GM12872 (cell line): Measurements from ENCODE around the gene MS4A4E.

Experiments
- TF ChIP-seq, protein P1 (sequence below): IDR thresholded peaks from 3 replicates; pipeline ENCODE4 v1.5.1; 2011; ENCODE audit warnings: low read depth, mild to moderate bottlenecking, low read length, moderate library complexity; ENCODE audit not compliant: insufficient read depth

Gene MS4A4E

GRCh38 chr11:60214386-60214785 is 28.6 kb downstream of the MS4A4E start:
- TF ChIP-seq, protein P1, sequence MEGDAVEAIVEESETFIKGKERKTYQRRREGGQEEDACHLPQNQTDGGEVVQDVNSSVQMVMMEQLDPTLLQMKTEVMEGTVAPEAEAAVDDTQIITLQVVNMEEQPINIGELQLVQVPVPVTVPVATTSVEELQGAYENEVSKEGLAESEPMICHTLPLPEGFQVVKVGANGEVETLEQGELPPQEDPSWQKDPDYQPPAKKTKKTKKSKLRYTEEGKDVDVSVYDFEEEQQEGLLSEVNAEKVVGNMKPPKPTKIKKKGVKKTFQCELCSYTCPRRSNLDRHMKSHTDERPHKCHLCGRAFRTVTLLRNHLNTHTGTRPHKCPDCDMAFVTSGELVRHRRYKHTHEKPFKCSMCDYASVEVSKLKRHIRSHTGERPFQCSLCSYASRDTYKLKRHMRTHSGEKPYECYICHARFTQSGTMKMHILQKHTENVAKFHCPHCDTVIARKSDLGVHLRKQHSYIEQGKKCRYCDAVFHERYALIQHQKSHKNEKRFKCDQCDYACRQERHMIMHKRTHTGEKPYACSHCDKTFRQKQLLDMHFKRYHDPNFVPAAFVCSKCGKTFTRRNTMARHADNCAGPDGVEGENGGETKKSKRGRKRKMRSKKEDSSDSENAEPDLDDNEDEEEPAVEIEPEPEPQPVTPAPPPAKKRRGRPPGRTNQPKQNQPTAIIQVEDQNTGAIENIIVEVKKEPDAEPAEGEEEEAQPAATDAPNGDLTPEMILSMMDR: no peak

GRCh38 chr11:60211206-60211605 is 31.7 kb downstream of the MS4A4E start:
- TF ChIP-seq, protein P1: no peak

- TF ChIP-seq, protein P1: no peak
These were observed 33.0 kb downstream of the MS4A4E start for GRCh38 chr11:60209977-60210376.

DNA sequence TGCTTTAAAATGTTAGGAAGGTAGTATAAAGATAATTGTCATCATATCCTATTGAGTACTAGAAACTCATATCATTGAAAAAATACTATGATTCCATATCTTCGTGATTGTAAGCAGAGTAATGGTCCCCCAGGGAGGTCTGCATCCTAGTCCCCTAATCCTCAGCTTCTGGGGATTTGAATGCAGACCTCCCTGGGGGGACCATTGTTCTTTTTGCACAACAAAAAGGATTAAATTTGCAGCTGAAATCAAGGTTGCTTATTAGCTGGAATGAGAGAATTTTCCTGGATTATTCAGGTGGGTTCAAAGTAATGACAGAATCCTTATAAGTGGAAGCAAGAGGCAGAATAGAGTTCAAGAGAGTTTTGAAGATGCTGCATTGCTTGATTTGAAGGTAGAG is 34.0 kb downstream of the MS4A4E start:
- TF ChIP-seq, protein P1: no peak

DNA sequence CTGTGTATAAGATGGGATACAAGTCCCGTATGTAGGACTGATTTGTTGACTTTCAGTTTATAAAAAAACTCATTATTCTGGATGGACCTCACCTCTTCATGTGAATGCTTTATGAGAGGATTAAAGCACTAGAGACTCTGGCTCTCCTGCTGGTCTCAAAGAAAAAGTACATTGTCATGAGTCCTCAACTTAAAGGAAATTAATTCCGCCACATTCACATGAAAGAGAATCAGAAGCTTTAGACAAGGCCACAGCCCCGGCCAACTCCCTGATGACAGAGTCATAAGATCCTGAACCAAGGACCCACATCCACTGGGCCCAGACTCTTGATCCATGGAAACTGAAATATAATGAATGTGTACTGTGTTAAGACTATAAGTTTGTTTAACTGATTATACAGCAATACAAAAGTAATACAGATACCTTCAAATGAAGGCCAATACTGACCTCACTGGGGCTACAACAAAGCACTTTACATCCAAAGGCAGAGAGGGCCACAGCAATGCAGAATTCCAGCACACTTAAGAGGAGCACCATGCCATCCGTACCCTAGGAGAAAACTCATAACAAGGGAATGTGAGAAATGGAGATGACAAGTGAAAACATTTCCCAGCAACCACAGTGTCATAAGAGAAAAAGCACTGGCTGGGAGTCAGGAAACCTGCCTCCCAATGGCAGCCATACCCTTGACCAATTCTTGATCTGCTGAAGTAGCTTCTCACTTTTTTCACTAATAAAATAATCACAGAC is 34.6 kb downstream of the MS4A4E start:
- TF ChIP-seq, protein P1: no peak

DNA sequence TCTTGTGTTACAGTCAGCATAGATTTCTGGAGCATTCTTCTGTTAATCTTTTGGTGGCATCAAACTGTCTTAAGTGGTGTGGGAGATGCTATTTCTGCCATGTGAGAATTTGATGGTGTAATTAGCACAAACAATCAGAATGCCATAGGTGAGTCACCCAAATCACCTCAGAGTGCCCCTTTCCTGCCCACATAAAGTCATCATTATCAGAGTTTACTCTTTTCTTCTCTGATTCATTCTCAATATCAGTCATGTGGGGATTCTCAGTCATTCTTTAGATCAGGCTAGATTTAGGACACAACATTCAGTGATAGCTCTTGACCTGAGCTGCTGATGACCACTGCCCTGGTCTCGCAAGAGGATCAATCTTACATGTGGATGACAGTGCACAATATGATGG is 36.3 kb downstream of the MS4A4E start:
- TF ChIP-seq, protein P1: no peak

GRCh38 chr11:60204922-60205321 is 38.0 kb downstream of the MS4A4E start:
- TF ChIP-seq, protein P1: no peak
